TTC549 (cell line): ENCODE results near the gene GNPDA1.

ENCODE experiments used
- FAIRE-seq: peaks from 2 replicates; lab custom pipeline; 2012; peaks lifted over from hg19 to GRCh38; lab: Jason Lieb, UNC

The GNPDA1 gene

GRCh38 chr5:141954194-141954593, 58.6 kb downstream of the GNPDA1 start:
- no peak for FAIRE-seq

GRCh38 chr5:141952020-141952419, 60.8 kb downstream of the GNPDA1 start:
- no peak for FAIRE-seq

DNA sequence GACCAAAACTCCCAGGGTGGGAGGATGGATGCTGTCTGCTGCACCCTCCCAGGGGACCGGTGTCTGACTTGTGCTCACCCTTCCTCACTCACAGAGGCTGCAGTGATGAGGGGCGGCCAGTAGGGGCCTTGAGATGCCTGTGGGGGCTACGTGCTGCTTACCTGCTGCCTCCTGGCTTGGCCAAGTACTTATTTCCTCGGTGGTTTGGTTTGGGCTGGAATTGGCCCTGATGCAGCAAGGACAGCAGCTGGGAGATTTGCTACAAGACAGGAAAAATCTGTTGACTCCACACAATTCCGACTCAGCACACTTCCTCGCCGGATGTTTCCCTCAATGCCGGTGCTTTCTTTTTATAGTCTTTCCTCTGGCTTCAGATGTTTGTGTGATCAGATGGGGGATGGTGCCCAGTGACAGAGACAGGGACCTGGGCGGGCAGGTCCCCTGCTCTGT, 61.5 kb downstream of the GNPDA1 start:
- no peak for FAIRE-seq
